Brain microvascular endothelial cell (primary cell): Measurements from ENCODE around the gene ARHGAP42.

Experiments
- DNase-seq: peaks from one replicate; pipeline ENCODE4 v3.0.0-alpha.2; 2020
- H3K27ac ChIP-seq: fragments of 250-450 bp; sonication (Bioruptor Pico); 2 replicates; pipeline ENCODE4 v1.5.1; 2020; ENCODE audit warnings: mild to moderate bottlenecking, moderate library complexity
- H3K27me3 ChIP-seq: fragments of 250-450 bp; sonication (Bioruptor Pico); replicated peaks from 2 replicates; pipeline ENCODE4 v1.5.1; 2020; ENCODE audit warnings: mild to moderate bottlenecking
- H3K36me3 ChIP-seq: fragments of 250-450 bp; sonication (Bioruptor Pico); replicated peaks from 2 replicates; pipeline ENCODE4 v1.5.1; 2020; ENCODE audit warnings: mild to moderate bottlenecking
- H3K4me3 ChIP-seq: 2 replicates; pipeline ENCODE4 v1.5.1; 2011; ENCODE audit warnings: low read depth, mild to moderate bottlenecking, control low read depth, low read length, moderate library complexity
- CTCF ChIP-seq: IDR thresholded peaks from 2 replicates; pipeline ENCODE4 v1.5.1; 2011; ENCODE audit warnings: low read depth, mild to moderate bottlenecking, moderate library complexity, low read length, control low read depth, inconsistent platforms; ENCODE audit errors: missing control alignments
- in situ Hi-C: cut with HindIII; loops from 2 replicates; pipeline ENCODE4 v1.10.0; 2017; ENCODE audit warnings: low sequenced_read_pairs, low pct_ligation_motif_present

ARHGAP42 gene

GRCh38 chr11:100800202-100800601 is 113.1 kb downstream of the ARHGAP42 start:
- TF ChIP-seq CTCF = no peak
- H3K36me3 ChIP-seq = no peaks in the 10 kb centered on the region
- in situ Hi-C loops = no loop called here
- no peak for DNase-seq
- no peak overlapping the region for H3K27ac ChIP-seq
- no peak overlapping the region for H3K4me3 ChIP-seq
- H3K27me3 ChIP-seq = no peaks in the 10 kb centered on the region

DNA sequence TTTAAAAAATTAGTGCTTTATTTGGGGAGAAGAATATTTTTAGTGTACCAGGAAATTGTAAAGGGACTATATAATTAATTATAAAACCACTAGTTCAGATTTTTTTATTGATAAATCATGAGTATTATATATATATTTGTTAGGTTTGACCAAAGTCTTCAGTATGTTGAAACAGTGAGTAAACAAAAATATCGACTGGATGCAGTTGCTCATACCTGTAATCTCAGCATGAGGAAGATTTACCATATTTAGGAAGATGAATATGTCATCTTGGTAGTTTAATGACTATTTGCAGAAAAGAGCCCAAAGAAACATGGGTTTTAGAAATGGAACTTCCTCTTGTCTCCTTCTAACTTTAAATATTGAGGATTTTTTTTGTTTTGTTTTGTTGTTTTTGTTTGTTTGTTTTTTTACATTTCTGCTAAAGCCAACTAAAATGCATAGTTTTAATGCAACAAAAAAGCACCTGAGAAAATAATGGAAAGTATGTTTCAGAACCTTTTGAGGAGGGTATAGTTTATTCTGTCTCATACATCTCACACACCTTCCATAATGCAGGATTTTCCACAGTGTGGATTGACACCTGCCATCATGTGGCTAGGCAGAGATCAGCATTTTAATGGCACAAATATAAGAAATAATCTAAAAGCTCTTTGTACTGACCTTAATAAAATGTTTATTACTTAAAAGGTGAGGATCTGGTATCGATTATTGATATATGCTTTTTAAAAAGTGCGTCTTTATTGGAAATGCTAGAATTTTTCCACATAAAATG is 114.3 kb downstream of the ARHGAP42 start:
- Histone ChIP-seq H3K36me3 (no peaks in the 10 kb centered on the region), H3K27me3 (no peaks in the 10 kb centered on the region), H3K4me3 (no peak overlapping the region), H3K27ac (no peak overlapping the region)
- TF ChIP-seq CTCF = no peak
- in situ Hi-C loops = no loop called here
- no peak for DNase-seq

GRCh38 chr11:100805506-100806199 is 118.6 kb downstream of the ARHGAP42 start:
- DNase-seq = no peak
- Histone ChIP-seq H3K36me3 (no peaks in the 10 kb centered on the region), H3K4me3 (no peak overlapping the region), H3K27ac (no peak overlapping the region), H3K27me3 (no peaks in the 10 kb centered on the region)
- no peak for TF ChIP-seq CTCF
- in situ Hi-C loops = no loop called here

- H3K27me3 ChIP-seq = no peaks in the 10 kb centered on the region
- H3K27ac ChIP-seq = no peak overlapping the region
- DNase-seq = no peak
- in situ Hi-C loops = no loop called here
- H3K36me3 ChIP-seq = no peaks in the 10 kb centered on the region
- no peak overlapping the region for H3K4me3 ChIP-seq
- TF ChIP-seq CTCF = no peak
Observed at GRCh38 chr11:100806296-100806695, 119.2 kb downstream of the ARHGAP42 start.

- no peak for TF ChIP-seq CTCF
- in situ Hi-C loops = no loop called here
- H3K27me3 ChIP-seq = no peaks in the 10 kb centered on the region
- no peaks in the 10 kb centered on the region for H3K36me3 ChIP-seq
- no peak overlapping the region for H3K4me3 ChIP-seq
- H3K27ac ChIP-seq = peak overlapping the region; percentile 69
- peak; percentile 79 for DNase-seq
Observed at GRCh38 chr11:100808904-100809491, 121.9 kb downstream of the ARHGAP42 start.
